ENCODE measurements around the gene RNASE8. TPM values are rescaled to one million over a fixed set of nuclear protein-coding genes. Genes with fewer than 3 reads are reported as not detected.

Gene RNASE8
- polyA plus RNA-seq, 1 donor = not detected

DNA sequence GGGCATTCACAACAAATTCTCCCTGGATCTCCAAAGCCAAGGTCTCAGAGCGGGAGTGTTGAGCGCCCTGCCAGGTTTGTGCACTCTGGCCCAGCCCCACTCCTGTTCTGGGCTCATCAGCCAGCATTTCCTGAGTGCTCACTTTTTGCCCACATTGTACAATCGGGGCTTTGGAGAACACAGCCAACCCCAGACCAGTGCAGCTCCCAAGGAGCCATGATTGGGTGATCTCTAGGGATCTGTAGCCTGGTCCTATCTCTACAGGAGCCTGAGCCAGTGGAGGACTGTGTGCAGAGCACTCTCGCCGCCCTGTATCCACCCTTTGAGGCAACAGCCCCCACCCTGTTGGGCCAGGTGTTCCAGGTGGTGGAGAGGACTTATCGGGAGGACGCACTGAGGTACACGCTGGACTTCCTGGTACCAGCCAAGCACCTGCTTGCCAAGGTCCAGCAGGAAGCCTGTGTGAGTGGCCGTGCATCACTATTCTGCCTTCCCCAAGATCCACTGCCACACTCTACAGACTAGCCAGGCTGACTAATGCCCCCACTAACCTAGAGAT lies 15.2 kb downstream of the RNASE8 start:
- DNase-seq = no peak

DNA sequence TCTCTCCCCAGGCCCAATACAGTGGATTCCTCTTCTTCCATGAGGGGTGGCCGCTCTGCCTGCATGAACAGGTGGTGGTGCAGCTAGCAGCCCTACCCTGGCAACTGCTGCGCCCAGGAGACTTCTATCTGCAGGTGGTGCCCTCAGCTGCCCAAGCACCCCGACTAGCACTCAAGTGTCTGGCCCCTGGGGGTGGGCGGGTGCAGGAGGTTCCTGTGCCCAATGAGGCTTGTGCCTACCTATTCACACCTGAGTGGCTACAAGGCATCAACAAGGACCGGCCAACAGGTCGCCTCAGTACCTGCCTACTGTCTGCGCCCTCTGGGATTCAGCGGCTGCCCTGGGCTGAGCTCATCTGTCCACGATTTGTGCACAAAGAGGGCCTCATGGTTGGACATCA lies 16.3 kb downstream of the RNASE8 start:
- DNase-seq = no peak

GRCh38 chr14:21074398-21075272 lies 17.0 kb downstream of the RNASE8 start:
- DNase-seq = no peak

DNA sequence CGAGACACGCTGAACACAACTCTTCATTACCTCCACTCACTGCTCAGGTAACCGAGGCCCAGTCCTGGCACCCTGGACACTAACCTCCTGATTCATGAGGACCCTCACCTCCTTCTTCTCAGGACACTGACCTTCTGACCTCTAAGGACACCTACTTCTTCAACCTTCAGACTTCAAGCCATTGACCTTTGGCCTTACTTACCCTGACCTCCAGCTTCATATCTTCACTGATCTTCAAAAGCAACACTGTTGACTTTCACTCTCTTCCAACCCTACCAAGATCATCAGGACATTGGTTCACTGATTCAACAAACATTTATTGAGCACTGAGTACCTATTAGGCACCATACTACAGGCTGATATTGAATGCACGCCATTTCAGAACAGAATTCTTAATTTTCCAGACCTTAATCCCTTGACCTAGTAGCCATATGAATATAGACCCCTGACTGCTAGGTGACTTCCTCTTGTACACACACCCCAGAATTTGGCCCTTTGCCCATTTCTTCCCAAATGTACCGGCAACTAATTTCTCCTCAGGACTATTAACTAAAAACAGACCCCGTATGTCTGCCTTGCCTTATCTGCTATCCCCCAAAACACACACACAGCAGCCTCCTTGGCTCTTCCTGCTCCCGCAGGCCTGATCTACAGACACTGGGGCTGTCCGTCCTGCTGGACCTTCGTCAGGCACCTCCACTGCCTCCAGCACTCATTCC lies 18.3 kb downstream of the RNASE8 start:
- no peak for DNase-seq

DNA sequence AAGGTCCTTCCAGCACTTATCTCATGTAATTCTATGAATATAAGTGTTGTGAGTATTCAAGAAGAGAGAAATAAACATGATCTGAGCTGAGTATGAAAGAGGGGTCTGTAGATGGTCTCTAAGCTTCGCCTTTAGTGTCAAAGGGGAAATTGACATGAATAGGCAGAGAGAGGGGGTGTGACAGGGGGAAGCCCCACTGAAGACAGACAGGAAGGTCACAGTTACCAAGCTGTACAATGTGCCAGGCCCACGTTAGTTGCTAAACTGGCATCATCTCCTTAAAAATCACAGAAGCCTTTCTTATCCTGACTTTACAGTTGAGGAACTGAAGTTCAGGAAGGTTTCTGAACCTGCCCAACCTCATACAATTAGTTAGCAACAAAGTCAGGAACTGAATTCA lies 20.1 kb downstream of the RNASE8 start:
- no peak for DNase-seq

DNA sequence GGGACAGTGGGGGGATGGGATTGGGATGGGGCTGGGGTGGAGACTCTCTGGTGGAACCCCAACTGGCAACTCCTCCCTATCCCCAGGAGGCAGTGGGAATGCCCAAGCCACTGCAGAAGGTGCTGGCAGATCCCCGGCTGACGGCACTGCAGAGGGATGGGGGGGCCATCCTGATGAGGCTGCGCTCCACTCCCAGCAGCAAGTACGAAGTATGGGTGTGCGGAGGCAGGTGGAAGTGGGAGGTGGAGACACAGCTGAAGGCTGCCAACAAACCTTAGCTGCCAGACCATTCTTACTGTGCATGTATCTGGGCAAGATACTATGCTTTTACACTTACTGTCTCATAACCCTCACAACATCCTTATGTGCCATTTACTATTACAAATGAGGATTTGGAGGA lies 20.7 kb downstream of the RNASE8 start:
- DNase-seq = no peak

DNA sequence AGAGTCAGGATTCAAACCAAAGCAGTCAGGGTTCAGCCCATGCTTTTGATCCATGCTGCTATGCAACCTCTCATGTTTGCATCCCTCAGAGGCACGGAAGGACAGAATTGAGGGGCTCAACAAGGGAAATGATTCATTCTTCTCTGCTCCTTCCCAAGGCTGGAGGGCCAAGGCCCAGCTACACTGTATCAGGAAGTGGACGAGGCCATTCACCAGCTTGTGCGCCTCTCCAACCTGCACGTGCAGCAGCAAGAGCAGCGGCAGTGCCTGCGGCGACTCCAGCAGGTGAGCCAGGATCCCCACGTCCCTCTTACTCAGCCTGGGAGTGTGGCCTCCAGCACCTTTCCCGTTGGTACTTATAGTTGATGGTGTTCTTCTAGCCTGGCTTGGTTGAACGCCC lies 21.1 kb downstream of the RNASE8 start:
- DNase-seq = no peak

DNA sequence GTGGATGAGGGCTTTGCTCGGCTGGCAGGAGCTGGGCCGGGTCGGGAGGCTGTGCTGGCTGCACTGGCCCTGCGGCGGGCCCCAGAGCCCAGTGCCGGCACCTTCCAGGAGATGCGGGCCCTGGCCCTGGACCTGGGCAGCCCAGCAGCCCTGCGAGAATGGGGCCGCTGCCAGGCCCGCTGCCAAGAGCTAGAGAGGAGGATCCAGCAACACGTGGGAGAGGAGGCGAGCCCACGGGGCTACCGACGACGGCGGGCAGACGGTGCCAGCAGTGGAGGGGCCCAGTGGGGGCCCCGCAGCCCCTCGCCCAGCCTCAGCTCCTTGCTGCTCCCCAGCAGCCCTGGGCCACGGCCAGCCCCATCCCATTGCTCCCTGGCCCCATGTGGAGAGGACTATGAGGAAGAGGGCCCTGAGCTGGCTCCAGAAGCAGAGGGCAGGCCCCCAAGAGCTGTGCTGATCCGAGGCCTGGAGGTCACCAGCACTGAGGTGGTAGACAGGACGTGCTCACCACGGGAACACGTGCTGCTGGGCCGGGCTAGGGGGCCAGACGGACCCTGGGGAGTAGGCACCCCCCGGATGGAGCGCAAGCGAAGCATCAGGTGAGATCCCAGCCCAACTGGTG lies 24.0 kb downstream of the RNASE8 start:
- no peak for DNase-seq

DNA sequence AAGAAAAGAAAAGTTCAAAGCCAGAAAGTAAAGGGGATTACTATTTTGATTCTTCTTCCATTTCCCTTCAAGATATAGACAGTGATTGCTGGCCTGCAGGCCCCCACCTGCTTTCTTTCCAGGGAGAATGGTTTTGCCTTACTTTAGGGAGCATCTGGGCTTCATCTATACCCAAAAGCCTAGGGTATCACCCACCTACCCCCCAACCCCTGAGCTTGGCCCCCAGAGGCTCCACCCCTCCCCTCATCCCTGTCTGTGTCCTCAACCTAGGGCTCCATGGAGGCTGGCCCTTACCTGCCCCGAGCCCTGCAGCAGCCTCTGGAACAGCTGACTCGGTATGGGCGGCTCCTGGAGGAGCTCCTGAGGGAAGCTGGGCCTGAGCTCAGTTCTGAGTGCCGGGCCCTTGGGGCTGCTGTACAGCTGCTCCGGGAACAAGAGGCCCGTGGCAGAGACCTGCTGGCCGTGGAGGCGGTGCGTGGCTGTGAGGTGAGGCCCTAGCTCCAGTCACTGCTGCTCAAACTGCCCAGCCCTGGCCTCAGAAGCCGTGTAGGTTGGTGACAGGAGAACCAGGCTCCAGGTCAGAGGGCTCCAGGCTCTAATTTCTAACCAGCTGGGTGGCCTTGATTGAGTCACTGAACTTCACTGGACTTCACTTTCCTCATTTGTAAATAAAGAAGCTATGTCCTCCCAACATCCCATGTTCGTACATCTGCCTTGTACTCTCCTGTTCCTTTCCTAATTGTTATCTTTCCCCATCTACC lies 26.1 kb downstream of the RNASE8 start:
- DNase-seq = no peak

GRCh38 chr14:21084396-21084795 lies 26.8 kb downstream of the RNASE8 start:
- no peak for DNase-seq

GRCh38 chr14:21084998-21085853 lies 27.6 kb downstream of the RNASE8 start:
- DNase-seq = no peak

GRCh38 chr14:21086908-21087293 lies 29.3 kb downstream of the RNASE8 start:
- no peak for DNase-seq

- no peak for DNase-seq
These were observed 29.9 kb downstream of the RNASE8 start for GRCh38 chr14:21087294-21088091.

- no peak for DNase-seq
These were observed 31.1 kb downstream of the RNASE8 start for GRCh38 chr14:21088687-21089086.

DNA sequence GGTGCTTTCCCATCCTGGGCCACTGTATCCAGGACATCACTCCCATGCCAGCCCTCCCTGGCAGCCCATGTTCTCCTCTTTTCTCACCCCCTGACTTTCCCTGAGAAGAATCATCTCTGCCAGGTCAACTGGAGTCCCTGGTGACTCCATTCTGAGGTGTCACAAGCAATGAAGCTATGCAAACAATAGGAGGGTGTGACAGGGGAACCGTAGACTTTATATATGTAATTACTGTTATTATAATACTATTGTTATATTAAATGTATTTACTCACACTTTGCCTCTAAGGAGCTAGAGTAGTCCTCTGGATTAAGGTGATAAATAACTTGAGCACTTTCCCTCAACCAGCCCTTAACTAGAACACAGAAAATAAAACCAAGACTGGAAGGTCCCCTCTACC lies 31.6 kb downstream of the RNASE8 start:
- no peak for DNase-seq

GRCh38 chr14:21089877-21090193 lies 32.2 kb downstream of the RNASE8 start:
- no peak for DNase-seq

GRCh38 chr14:21090194-21090939 lies 32.7 kb downstream of the RNASE8 start:
- no peak for DNase-seq

- no peak for DNase-seq
These were observed 33.5 kb downstream of the RNASE8 start for GRCh38 chr14:21090940-21091663.

DNA sequence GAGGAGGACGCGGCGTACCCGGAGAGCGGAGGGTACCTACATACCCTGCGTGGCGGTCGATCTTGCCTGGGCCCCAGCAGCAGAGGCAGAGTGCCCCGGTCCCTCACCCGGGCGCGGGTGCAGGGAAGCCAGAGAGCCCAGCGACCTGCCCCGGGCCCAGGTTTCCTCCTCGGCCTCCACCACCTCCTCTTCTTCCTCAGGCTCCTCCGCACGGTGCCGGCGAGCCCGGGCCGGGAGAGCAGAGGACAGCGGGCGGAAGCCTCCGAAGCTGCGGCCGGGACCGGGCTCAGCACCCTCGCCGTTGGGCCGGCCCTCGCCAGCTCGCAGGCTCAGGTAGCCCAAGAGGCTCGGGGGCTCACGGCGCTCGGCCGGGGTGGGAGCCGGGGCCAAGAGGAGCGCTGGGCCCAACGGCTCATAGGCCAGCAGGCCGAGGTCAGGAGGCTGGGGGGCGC lies 34.2 kb downstream of the RNASE8 start:
- no peak for DNase-seq
